ENCODE measurements around the gene PUM1. TPM values are rescaled to one million over a fixed set of nuclear protein-coding genes. Genes with fewer than 3 reads are reported as not detected.

Gene PUM1
- total RNA-seq, 1 donor from 2014 or later: 188 TPM

DNA sequence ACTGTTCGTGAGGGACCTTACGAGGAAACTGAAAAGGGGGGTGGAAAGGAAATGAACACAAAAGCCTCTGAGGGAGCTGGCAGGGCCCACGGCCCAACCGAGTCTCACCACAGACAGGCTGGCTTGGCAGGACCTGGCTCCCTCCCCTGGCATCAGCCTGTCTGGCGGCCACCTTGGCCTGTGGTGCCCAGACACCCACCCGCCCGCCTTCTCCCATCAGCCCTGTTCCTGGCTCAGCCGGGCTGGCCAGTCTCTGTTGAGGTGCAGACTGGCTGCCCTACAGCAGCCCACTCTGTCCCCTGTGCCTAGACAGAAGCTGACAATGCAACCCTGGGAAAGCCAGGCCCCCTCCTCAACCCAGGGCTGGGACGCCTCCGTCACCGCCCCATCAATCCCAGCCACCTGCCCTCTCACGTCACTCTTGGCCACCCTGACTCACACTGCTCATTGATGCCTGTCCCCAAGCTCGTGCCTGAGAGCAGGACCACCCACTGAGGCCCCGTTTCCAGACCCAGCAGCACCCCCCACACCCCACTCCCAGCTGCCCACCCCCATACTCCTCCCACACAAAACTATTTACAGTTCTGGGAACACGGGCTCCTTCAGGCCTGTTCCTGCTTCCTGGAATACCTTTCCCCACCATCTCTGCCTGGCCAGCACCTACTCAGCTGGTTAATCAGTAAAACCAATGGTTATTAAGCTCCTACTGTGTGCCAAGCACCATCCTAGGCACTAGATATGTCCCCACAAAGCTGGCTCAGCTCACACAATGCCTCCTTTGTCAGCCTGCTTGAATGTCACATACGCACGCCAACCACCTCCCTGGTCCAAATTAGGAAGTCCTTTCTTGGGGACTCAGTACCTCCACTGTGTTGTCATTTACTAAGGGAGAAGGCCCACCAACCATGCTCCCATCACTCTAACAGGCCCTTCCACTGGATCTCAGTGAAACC, 179.7 kb downstream of the PUM1 start:
- Mint-ChIP-seq H3K27ac (ENCODE audit: unreplicated experiment) (no peak overlapping the region), H3K4me1 (ENCODE audit: low read depth, unreplicated experiment) (peaks cover 14% of the 10 kb centered on the region), H3K36me3 (ENCODE audit: unreplicated experiment) (no peaks in the 10 kb centered on the region), H3K27me3 (ENCODE audit: unreplicated experiment) (peaks cover 2% of the 10 kb centered on the region), H3K9me3 (ENCODE audit: unreplicated experiment) (peaks cover 4% of the 10 kb centered on the region), H3K4me3 (ENCODE audit: unreplicated experiment) (no peak overlapping the region)
- no peak for DNase-seq
- TF ChIP-seq, protein P1, sequence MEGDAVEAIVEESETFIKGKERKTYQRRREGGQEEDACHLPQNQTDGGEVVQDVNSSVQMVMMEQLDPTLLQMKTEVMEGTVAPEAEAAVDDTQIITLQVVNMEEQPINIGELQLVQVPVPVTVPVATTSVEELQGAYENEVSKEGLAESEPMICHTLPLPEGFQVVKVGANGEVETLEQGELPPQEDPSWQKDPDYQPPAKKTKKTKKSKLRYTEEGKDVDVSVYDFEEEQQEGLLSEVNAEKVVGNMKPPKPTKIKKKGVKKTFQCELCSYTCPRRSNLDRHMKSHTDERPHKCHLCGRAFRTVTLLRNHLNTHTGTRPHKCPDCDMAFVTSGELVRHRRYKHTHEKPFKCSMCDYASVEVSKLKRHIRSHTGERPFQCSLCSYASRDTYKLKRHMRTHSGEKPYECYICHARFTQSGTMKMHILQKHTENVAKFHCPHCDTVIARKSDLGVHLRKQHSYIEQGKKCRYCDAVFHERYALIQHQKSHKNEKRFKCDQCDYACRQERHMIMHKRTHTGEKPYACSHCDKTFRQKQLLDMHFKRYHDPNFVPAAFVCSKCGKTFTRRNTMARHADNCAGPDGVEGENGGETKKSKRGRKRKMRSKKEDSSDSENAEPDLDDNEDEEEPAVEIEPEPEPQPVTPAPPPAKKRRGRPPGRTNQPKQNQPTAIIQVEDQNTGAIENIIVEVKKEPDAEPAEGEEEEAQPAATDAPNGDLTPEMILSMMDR (IDR thresholded peaks at IDR 0.05; ENCODE audit: partially characterized antibody, unreplicated experiment): no peak

DNA sequence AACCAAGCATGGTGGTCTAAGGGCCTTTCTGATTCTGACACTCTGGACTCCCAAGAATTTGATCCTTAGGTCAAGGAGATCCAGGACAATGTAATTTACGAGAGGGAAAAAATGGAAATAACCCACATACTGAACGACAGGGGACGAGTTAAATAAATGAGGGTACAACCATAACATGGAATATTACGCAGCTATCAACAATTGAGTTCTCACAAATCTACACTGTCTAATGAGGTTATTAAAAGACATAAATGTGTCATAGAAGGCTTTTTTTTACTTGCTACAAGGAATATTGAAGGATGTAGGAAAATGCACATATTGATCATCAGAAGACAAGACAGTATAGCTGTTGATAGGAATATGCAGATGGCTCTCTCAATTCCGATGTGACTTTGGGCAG, 180.8 kb downstream of the PUM1 start:
- peaks cover 4% of the 10 kb centered on the region for H3K27me3 Mint-ChIP-seq (ENCODE audit: unreplicated experiment)
- TF ChIP-seq, protein P1 (IDR thresholded peaks at IDR 0.05; ENCODE audit: partially characterized antibody, unreplicated experiment): no peak
- no peak for DNase-seq
- H3K4me1 Mint-ChIP-seq (ENCODE audit: low read depth, unreplicated experiment): peaks cover 24% of the 10 kb centered on the region
- no peak overlapping the region for H3K4me3 Mint-ChIP-seq (ENCODE audit: unreplicated experiment)
- no peak overlapping the region for H3K27ac Mint-ChIP-seq (ENCODE audit: unreplicated experiment)
- peaks cover 4% of the 10 kb centered on the region for H3K9me3 Mint-ChIP-seq (ENCODE audit: unreplicated experiment)
- no peaks in the 10 kb centered on the region for H3K36me3 Mint-ChIP-seq (ENCODE audit: unreplicated experiment)

DNA sequence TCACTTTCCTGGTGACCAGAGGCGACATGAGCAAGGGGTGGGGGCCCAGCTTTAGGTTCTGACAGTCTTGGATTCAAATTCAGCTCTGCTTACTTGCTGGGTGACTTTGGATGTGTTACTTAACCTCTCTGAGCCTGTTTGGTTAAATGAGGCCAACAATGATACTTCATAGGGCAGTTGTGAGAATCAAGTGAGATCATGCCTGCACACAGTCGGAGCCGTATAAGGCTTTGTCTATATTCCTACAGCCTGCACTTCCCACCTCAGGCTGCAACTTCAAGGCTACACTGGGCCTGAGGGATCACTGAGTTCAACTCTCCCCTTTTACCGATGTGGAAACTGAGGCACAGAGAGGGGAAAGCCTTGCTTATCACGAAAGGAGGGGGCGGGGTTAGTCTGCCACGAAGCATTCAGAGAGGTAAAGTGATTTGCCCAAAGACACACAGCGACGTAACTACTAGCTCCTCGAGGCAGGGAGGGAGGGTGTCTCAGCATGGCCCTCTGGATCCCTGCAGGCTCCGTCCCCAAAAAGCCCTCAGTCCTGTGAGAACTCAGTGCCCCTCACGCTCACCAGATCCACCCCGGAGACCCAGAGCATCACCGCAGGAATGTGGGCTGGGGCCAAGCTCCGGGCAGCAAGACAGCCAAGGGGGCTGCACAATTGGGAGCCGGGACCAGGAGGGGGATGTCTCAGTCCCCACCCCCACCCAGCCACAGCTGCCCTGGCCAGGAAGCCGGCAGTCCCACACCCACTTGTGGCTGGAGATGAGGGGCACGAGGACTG, 181.9 kb downstream of the PUM1 start:
- no peak for DNase-seq
- Mint-ChIP-seq H3K4me3 (ENCODE audit: unreplicated experiment) (no peak overlapping the region), H3K27ac (ENCODE audit: unreplicated experiment) (no peak overlapping the region)

DNA sequence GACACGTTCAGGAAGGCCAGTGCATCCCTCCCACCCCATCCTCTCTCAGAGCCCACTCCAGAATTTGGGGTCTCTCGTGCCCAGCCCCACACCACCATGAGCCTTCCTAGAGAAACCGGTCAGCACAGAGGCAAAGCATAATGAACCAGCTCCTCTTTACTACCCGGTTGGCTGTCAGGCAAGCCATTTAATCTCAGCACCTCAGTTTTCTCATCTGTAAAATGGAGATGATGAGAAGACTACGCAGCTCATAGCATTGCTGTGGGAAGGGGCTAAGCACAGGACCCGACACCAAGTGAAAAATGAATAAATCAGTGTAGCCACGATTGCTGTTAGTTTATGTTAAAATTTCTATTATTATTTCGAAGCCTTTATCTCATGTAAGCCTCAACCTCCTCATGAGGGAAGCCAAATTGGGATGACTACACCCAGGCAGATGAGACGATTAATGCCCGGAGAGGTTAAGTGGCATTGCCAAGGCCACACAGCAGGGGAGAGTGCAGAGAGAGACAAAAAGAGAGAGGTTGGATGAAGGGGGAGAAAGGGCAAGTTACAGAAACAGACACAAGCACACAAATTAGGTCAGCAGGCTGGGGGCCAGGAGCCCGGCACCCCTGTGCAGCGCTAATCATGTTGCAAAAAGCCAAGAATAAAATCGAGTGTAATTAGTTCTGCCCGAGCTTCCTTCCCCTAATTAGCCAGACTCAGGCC, 182.7 kb downstream of the PUM1 start:
- Mint-ChIP-seq H3K27me3 (ENCODE audit: unreplicated experiment) (peaks cover 4% of the 10 kb centered on the region), H3K9me3 (ENCODE audit: unreplicated experiment) (peaks cover 6% of the 10 kb centered on the region), H3K36me3 (ENCODE audit: unreplicated experiment) (no peaks in the 10 kb centered on the region), H3K4me3 (ENCODE audit: unreplicated experiment) (no peak overlapping the region), H3K27ac (ENCODE audit: unreplicated experiment) (no peak overlapping the region), H3K4me1 (ENCODE audit: low read depth, unreplicated experiment) (peaks cover 23% of the 10 kb centered on the region)
- no peak for DNase-seq
- TF ChIP-seq, protein P1 (IDR thresholded peaks at IDR 0.05; ENCODE audit: partially characterized antibody, unreplicated experiment): no peak

More for the DNA sequence above, 181.9 kb downstream of the PUM1 start:
- TF ChIP-seq, protein P1 (IDR thresholded peaks at IDR 0.05; ENCODE audit: partially characterized antibody, unreplicated experiment): no peak
- Mint-ChIP-seq H3K36me3 (ENCODE audit: unreplicated experiment) (no peaks in the 10 kb centered on the region), H3K27me3 (ENCODE audit: unreplicated experiment) (peaks cover 4% of the 10 kb centered on the region), H3K4me1 (ENCODE audit: low read depth, unreplicated experiment) (peaks cover 26% of the 10 kb centered on the region), H3K9me3 (ENCODE audit: unreplicated experiment) (peaks cover 6% of the 10 kb centered on the region)

Other genes with a start within 250 kb of the PUM1 start
- gene SDC3, start 157.0 kb downstream of the PUM1 start, total RNA-seq (ENCODE audit: unreplicated experiment): 41.7 TPM
- gene NKAIN1, start 174.2 kb upstream of the PUM1 start, total RNA-seq (ENCODE audit: unreplicated experiment): 263 TPM
- gene SNRNP40, start 231.1 kb upstream of the PUM1 start, total RNA-seq (ENCODE audit: unreplicated experiment): 68.0 TPM
- 64.5 TPM for gene ZCCHC17, start 231.3 kb upstream of the PUM1 start, total RNA-seq (ENCODE audit: unreplicated experiment)